GM23338 (cell line): ENCODE data around the gene CASTOR2.
"Not testable (repeated sequence)": the region's sequence is repeated elsewhere in the genome, so short reads cannot be mapped to it uniquely, and the experiment has no call there.

ENCODE experiments used
- CREB1 ChIP-seq: fragments of 250-450 bp; sonication (Bioruptor Pico); IDR thresholded peaks from 2 replicates; pipeline ENCODE4 v1.5.0; 2020; ENCODE audit warnings: low read depth, mild to moderate bottlenecking, moderate library complexity
- EZH2 ChIP-seq: fragments of 200-600 bp; sonication (generic); IDR thresholded peaks from one replicate; pipeline ENCODE4 v1.8.0; 2017; ENCODE audit warnings: antibody characterized with exemption, mild to moderate bottlenecking, low read depth; ENCODE audit not compliant: unreplicated experiment
- EZH2phosphoT487 ChIP-seq: fragments of 200-600 bp; sonication (generic); IDR thresholded peaks from one replicate; pipeline ENCODE4 v1.8.1; 2018; ENCODE audit warnings: antibody characterized with exemption; ENCODE audit not compliant: unreplicated experiment
- JUNB ChIP-seq: IDR thresholded peaks from one replicate; pipeline ENCODE4 v1.6.1; 2016; ENCODE audit warnings: antibody characterized with exemption; ENCODE audit not compliant: unreplicated experiment
- NANOG ChIP-seq: IDR thresholded peaks from 2 replicates; pipeline ENCODE4 v1.6.1; 2016; ENCODE audit warnings: antibody characterized with exemption, borderline replicate concordance
- POLR2AphosphoS5 ChIP-seq: IDR thresholded peaks from 2 replicates; pipeline ENCODE4 v1.6.1; 2016; ENCODE audit warnings: antibody characterized with exemption, low read depth
- STAT1 ChIP-seq: IDR thresholded peaks from one replicate; pipeline ENCODE4 v1.6.1; 2016; ENCODE audit warnings: antibody characterized with exemption; ENCODE audit not compliant: unreplicated experiment
- ZNF331 ChIP-seq: fragments of 250-450 bp; sonication (Bioruptor Pico); IDR thresholded peaks from 2 replicates; pipeline ENCODE4 v1.5.0; 2020; ENCODE audit warnings: low read depth, mild to moderate bottlenecking, moderate library complexity
- TF ChIP-seq, protein P1 (sequence below): IDR thresholded peaks from one replicate; pipeline ENCODE4 v1.6.1; 2018; ENCODE audit warnings: antibody characterized with exemption; ENCODE audit not compliant: unreplicated experiment
- TF ChIP-seq, protein P2 (sequence below), 2 experiments: fragments of 200-600 bp in 1 of 2; sonication (generic) in 1 of 2; conservative IDR thresholded peaks; 2 replicates each; pipeline versions ENCODE4 v1.5.1 to v1.6.1; 2016 to 2017; ENCODE audit warnings: antibody characterized with exemption in 2 of 2, low read depth in 2 of 2, mild to moderate bottlenecking in 2 of 2, moderate library complexity in 1 of 2
- TF ChIP-seq, protein P3 (sequence below): IDR thresholded peaks from 2 replicates; pipeline ENCODE4 v1.6.1; 2016; ENCODE audit warnings: antibody characterized with exemption

DNA sequence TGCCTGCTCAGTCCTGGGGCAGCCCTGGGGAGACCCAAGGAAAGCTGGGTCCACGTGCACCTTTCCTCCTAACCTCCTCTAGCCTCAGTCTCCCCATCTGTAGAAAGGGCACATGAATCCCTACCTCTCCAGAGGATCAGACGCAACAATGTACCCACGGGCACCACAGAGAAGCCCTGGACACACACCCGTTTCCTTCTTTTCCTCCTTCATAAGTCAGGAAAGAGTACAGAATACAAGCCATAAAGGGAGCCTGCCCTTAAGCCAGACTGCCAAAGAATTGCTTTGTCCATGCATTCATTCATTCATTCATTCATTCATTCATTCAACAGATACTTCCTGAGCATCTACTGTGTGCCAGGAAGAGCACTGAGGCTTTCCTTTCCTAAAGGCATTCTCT lies 20.6 kb upstream of the CASTOR2 start:
- TF ChIP-seq, protein P1, sequence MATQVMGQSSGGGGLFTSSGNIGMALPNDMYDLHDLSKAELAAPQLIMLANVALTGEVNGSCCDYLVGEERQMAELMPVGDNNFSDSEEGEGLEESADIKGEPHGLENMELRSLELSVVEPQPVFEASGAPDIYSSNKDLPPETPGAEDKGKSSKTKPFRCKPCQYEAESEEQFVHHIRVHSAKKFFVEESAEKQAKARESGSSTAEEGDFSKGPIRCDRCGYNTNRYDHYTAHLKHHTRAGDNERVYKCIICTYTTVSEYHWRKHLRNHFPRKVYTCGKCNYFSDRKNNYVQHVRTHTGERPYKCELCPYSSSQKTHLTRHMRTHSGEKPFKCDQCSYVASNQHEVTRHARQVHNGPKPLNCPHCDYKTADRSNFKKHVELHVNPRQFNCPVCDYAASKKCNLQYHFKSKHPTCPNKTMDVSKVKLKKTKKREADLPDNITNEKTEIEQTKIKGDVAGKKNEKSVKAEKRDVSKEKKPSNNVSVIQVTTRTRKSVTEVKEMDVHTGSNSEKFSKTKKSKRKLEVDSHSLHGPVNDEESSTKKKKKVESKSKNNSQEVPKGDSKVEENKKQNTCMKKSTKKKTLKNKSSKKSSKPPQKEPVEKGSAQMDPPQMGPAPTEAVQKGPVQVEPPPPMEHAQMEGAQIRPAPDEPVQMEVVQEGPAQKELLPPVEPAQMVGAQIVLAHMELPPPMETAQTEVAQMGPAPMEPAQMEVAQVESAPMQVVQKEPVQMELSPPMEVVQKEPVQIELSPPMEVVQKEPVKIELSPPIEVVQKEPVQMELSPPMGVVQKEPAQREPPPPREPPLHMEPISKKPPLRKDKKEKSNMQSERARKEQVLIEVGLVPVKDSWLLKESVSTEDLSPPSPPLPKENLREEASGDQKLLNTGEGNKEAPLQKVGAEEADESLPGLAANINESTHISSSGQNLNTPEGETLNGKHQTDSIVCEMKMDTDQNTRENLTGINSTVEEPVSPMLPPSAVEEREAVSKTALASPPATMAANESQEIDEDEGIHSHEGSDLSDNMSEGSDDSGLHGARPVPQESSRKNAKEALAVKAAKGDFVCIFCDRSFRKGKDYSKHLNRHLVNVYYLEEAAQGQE = not testable (repeated sequence)
- TF ChIP-seq, protein P2, sequence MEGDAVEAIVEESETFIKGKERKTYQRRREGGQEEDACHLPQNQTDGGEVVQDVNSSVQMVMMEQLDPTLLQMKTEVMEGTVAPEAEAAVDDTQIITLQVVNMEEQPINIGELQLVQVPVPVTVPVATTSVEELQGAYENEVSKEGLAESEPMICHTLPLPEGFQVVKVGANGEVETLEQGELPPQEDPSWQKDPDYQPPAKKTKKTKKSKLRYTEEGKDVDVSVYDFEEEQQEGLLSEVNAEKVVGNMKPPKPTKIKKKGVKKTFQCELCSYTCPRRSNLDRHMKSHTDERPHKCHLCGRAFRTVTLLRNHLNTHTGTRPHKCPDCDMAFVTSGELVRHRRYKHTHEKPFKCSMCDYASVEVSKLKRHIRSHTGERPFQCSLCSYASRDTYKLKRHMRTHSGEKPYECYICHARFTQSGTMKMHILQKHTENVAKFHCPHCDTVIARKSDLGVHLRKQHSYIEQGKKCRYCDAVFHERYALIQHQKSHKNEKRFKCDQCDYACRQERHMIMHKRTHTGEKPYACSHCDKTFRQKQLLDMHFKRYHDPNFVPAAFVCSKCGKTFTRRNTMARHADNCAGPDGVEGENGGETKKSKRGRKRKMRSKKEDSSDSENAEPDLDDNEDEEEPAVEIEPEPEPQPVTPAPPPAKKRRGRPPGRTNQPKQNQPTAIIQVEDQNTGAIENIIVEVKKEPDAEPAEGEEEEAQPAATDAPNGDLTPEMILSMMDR (conservative IDR thresholded peaks at IDR 0.05; ENCODE audit: low read depth in 2 of 2) = not testable (repeated sequence)
- TF ChIP-seq EZH2; EZH2phosphoT487; POLR2AphosphoS5; CREB1 (CRISPR knock-in tag); ZNF331; NANOG; JUNB; STAT1: not testable (repeated sequence)
- TF ChIP-seq, protein P3, sequence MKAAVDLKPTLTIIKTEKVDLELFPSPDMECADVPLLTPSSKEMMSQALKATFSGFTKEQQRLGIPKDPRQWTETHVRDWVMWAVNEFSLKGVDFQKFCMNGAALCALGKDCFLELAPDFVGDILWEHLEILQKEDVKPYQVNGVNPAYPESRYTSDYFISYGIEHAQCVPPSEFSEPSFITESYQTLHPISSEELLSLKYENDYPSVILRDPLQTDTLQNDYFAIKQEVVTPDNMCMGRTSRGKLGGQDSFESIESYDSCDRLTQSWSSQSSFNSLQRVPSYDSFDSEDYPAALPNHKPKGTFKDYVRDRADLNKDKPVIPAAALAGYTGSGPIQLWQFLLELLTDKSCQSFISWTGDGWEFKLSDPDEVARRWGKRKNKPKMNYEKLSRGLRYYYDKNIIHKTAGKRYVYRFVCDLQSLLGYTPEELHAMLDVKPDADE = not testable (repeated sequence)
